Endometrial microvascular endothelial cells (primary cell): Measurements from ENCODE around the gene SLC22A23. TPM values are rescaled to one million over a fixed set of nuclear protein-coding genes. Genes with fewer than 3 reads are reported as not detected.
"Not testable (repeated sequence)": the region's sequence is repeated elsewhere in the genome, so short reads cannot be mapped to it uniquely, and the experiment has no call there.

Experiments
- in situ Hi-C: cut with HindIII; loops from 2 replicates; pipeline ENCODE4 v1.10.0; 2017; ENCODE audit warnings: low sequenced_read_pairs, low pct_unique_long_range_greater_than_20kb; ENCODE audit errors: inconsistent ontology term
- total RNA-seq: library from RNA; depleted of rRNA; stranded (reverse); fragments of >200 nt; gene quantifications from one replicate; pipeline ENCODE4 v1.2.3, GENCODE V29; 2015; ENCODE audit errors: inconsistent ontology term

Gene SLC22A23
- total RNA-seq, 1 donor from 2014 or later, result 5.8 TPM

DNA sequence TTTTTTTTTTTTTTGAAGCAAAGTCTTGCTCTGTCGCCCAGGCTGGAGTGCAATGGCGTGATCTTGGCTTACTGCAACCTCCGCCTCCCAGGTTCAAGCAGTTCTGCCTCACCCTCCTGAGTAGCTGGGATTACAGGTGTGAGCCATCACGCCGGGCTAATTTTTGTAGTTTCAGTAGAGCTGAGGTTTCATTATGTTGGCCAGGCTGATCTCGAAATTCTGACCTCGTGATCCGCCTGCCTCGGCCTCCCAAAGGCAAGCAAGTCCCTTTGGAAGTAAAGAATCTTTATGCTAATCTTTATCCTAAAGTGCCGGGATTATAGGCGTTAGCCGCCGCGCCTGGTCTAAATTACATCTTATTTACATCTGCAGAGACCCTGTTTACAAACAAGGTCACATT, 196.6 kb downstream of the SLC22A23 start:
- in situ Hi-C loops, result no loop called here

DNA sequence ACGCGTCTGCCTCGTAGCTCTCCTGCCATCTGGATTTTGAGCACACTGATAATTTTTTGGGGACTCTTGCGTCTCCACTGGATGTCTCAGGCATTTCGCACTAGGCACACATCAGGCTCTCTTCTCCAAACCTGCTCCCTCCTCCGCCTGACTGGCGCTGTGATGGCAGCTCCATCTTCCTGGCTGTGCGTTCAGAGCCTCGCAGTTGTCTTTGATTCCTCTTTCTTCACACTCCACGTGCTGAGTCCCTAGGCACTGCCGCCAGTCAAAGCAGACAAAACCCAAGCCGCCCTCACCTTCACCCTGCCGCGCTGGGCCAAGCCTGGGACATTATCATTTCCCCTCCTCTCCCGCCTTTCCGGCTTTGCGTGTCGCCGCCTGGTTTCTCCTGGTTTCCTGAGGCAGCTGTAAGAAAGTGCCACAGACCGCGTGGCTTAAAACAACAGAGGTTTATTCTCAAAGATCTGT, 197.3 kb downstream of the SLC22A23 start:
- in situ Hi-C loops, result no loop called here

DNA sequence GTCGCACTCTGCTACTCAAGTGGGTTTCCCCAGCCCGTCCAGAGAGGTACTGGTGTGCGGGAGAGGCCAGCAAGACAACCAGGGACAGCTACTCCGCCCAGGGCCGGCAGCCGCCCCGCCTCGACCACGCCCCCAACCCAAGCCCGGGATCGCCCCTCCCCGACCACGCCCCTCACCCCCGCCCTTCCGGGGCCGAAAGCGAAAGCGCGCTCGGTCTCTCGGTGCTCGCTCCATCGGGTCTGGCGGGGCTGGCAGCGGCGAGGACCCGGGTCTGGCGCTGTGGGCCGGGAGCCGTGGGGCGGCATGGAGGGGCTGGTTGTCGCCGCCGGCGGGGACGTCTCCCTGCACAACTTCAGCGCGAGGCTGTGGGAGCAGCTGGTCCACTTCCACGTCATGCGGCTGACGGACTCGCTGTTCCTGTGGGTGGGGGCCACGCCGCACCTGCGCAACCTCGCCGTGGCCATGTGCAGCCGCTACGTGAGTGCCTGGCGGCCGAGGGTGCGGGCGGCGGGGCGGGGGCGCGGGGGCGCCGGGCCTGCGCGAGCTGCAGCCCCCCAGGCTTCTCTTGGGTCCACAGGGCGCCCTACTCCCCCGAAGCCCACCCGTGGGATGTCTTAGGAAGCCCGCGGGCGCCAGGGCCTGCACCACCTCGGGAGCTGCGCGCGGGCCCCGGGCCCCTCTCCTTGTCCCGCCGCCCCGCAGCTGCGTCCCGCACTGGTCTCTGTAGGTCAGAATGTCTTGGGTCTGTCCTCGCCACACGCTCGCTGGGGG, 197.9 kb downstream of the SLC22A23 start, which contains the start of gene PSMG4:
Gene PSMG4 (plus strand): TSS at position 228 of the 771 bp plus-strand sequence. CDS start 76 bp downstream, at position 304.
- in situ Hi-C loops, result no loop called here

DNA sequence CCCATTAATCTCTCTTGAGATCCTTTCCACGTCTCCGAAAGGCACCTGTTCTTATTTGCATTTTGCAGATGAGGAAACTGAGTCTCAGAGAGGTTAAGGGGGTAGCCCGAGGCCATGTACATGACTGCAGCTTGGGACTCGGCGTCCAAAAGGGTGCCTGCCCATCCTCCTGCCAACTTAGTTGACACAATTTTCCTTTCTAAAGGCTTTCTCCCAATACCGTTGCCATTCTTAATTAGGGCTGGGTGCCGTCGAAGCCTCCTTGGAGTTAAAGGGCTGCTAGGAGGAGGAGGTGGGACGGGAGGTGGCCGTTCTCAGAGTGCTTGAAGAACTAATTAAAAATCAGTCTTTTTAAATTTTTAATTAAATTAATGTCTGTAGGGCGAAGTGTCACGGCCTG, 198.6 kb downstream of the SLC22A23 start:
- in situ Hi-C loops, result no loop called here

DNA sequence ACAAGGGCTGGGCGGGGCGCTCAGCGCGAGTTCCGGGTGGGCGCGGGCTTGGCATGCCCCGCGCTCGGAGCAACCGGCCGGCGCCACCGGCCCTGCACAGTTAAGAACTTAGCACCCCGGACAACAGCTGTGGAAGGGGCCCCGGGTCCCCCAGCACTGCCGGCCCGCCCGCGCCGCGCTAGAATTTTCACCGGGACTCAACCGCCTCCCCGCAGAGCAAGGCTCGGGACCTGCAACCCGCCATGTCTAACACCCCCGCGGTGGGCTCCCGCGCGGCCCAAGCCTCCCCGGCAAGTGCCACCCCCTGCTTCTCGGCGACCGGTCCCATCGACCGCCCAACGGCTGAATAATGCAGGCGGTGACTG, 203.3 kb downstream of the SLC22A23 start:
- in situ Hi-C loops, result no loop called here

DNA sequence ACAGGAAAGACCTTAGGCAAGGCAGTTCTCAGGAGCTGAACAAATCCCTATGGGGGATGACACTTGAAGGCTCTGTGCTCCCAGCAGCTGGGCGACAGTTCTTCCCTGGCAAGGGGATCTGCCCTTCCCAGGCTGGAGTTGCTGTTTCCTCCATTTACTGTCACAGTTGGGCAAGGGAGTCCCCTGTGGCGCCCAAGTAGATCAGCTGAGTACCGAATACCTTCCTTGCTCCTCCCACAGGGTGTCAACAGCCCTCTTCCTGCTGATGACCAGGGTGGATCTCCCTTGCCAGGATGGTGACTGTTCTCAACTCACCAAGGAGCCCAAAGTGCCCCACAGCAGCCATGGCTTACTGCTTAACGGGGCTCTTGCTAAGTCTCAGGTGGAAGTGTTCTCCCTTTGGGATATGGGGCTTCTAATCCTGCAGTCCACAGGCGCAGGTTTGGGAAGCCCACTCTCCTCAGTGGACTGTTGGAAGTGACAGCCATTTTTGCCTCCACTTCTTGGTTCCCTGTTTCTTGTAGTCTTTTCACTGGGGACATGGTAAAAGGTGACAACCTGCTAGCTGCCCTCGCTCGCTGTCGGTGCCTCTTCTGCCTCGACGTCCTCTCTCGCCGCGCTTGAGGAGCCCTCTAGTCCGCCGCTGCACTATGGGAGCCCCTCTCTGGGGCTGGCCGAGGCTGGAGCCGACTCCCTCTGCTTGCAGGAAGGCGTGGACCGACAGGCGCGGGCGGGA, 203.8 kb downstream of the SLC22A23 start:
- in situ Hi-C loops, result no loop called here

DNA sequence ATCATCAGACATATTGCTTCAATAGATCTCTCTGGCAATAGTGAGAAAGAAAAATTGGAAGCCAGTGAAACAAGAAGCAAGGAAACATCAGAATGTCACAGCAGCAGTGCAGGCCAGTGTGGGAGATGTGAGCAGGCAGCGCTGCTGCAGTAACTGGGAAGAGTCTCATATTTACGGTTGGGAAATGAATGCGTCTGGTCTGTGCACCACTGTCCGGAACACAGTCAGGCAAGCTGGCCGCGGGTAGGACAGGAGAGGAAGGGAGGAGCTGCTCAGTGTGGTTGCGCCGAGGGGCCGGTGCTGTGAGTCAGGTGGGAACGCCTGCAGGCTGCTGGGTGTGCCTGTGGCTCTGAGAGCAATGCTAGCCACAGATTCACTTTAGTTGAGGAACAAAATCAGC, 204.5 kb downstream of the SLC22A23 start:
- in situ Hi-C loops, result no loop called here

DNA sequence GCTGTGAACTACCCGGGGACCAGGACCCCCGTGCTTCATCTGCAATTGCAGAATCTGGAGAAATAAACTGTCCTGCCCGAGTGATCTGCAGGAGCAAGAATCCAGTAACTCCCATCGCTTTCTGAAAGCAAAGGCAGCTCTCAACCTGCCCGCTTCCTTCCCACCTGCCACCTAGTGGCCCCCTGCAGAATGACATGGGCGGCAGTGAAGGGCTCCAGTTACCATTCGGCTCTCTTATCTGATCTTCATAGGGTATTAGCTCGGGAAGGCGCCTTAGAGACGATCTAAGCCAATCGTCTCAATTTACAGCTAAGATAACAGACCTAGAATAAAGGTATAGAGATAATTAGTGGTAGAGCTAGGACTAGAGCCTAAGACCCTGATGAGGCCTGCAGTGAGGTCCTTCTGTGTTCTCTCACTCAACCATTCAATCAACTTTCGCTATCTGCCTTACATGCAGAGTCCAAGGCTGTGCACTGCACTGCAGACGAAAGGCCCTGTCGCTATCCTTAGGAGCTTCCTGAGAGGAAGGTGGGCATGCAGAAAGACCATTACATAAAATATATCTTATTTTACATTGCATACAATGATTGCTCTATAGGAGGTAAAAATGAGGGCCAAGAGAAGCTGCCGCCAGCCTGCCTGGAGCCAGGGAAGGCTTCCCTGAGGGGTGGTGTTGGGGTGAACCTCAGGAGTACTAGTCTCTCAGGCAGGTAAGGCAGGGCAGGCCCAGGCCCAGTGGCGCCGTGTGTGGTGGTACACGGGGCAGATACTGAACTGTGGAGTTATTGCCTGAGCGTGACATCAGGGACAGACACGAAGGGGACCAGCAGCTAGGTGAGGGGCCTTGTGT, 205.2 kb downstream of the SLC22A23 start:
- in situ Hi-C loops, result no loop called here

DNA sequence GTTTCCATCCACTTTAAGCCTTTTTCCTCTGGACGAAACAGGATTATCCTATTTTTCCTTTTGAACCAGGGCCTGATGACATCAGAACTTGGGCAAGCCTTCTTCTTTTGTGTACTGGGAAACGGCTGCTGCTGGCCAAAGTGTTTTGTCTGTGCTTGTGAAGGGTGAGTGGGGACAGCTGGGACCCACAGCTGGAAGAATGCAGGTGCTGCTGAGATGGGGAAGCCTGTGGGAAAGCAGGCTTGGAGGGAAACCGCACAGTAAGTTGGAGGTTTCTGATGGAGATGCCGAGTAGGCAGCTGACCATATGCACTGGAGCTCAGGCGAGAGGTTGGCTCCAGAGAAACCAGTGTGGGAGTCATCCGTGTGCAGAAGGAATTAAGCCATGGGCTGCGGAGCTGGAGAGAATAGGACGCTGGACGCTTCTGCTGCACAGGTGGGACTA, 206.6 kb downstream of the SLC22A23 start:
- in situ Hi-C loops, result no loop called here

DNA sequence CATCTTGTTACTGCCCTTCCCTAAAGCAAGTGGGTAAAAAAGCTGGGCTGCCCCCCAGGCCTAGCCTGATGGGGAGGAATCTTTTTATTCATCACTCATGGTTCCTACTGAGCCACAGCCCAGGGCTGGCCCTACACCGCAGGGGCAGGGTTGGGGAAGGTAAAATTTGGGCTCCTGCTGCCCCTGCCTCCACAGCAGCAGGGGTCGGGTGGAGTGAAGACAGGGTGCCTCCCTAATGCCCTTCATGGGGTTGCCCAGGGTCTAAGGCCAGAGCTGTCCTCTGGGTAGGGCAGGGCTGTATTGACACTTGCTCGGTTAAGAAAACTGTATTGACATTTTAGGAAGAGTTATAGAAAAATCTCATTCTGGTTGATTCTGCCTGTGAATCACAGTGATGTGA, 207.0 kb downstream of the SLC22A23 start:
- in situ Hi-C loops, result no loop called here

DNA sequence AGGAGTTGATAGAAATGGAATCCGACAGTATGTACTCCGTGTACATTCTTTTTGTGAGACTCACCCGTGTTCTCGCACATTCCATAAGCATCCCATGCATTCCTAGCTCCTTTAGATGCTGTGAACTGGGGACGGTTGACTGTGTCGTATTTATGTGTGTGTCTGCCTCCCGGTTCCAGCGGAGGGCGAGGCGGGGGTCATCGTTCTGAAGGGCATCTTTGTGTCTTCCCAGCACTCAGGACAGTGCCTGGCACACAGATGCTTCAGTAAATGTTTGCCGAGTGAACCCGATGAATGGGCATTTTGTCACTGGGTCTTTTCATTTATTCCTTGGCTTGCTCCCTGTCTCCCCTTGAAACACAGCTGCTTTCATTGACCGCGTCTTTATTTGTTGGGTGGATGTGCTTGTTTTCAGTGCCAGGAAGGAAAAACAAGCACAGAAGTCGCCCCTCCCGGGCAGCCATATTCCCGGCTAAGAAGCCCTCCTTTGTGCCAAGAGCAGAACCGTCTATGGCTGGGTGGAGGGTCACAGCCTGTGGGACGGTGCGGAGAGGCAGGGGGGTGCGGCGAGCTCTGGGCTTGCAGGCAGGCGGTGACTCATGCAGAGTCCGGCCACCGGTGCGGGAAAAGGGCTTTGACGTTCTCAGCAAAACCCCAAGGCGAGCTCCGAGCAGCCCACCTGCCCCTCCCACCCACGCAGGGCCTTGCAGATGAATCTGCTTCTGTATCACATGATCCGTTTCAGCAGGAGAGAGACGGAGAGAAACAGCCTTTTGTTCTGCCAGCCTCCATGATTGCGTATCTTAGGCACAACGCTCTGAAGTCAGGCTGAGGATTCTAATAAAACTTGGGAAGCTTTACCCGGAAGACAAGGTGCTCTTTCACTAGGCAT, 209.3 kb downstream of the SLC22A23 start:
- in situ Hi-C loops, result no loop called here

DNA sequence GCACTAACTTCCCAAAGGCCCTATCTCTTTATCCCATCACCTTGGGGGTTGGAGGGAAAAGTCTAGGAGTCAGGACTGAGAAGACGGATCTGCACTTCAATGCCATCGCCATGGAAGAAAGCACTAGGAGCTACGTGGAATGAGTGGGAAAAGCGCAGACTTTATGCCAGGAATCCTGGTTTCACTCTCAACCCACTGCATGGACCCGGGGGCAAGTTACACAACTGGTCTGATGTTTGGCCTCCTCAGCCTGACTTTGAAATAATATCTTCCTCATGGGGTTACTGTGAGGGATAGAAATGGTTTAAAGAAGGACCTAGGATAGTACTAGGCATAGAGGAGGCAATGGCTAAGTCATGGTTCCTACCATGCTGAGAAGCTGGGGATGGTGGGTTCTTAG, 211.6 kb downstream of the SLC22A23 start:
- in situ Hi-C loops, result no loop called here

DNA sequence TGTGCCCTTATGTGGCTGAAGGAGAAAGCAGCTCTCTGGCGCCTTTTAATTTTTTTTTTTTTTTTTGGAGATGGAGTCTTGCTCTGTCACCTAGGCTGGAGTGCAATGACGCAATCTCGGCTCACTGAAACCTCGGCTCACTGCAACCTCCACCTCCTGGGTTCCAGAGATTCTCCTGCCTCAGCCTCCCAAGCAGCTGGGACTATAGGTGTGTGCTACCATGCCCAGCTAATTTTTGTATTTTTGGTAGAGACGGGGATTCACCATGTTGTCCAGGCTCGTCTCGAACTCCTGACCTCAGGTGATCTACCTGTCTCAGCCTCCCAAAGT, 212.1 kb downstream of the SLC22A23 start:
- in situ Hi-C loops, result not testable (repeated sequence)

DNA sequence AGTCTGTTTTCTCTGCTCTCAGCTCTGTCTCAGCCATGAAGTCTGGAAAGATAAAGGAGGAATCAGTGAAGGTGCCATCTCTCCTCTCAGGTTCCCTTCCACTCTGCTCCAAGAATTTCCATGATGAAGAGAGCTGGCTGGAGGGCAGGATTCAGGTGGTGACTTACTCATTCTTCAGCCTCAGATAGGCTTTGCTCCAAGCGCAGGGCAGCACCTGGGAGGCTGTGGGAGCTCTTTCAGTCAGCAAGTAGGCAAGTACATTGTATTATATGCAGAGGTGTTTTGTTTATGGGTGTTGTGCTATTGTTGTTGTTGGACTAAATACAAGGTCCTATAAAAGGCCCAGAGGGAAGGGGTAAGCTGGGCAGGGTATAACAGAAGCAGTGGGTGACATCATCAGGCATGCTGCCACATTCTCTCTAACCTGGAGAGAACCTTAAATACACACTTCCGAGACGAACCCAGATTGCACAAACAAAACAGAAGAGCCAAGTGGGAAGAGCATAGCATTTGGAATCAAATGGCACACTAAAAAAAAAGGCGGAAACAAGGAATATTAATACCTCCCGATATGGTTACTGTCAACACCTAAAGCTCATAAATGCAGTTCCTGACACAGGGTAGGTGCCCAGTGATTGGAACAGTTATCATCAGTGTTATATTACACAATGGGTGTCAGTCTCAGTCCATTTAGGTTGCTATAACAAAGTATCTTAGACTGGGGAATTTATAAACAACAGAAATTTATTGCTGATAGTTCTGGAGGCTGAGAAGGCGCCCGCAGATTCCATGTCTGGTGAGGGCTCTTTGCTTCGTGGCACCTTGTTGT, 212.6 kb downstream of the SLC22A23 start:
- in situ Hi-C loops, result no loop called here

DNA sequence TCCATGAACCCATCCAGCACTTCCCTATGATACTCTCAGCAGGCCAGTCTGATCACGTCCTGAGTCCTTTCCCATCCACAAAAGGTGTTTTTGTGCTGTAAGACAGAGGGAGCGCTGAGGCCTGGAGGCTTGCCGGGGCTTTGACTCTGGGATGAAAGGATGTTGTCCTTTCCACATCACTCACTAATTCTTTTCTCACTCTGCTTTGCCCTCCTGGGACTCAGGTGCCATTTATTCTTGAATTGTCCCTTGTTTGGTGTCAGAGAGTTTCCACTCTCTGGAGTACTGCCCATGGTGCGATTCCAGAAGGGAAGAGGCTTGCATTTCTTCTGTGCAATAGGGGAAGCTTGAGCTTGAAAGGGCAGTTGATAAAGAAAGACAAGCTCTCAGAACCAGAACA, 214.1 kb downstream of the SLC22A23 start:
- in situ Hi-C loops, result no loop called here

DNA sequence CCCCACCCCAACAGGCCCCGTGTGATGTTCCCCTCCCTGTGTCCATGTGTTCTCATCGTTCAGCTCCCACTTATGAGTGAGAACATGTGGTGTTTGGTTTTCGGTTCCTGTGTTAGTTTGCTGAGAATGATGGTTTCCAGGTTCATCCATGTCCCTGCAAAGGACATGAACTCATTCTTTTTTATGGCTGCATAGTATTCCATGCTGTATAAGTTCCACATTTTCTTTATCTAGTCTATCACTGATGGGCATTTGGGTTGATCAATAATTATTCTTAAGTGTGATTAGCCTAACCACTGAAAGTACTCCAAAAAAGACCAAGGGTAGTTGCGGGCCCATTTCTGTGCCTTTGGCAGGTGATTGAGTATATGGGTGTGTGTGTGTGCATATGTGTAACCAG, 215.1 kb downstream of the SLC22A23 start:
- in situ Hi-C loops, result not testable (repeated sequence)

DNA sequence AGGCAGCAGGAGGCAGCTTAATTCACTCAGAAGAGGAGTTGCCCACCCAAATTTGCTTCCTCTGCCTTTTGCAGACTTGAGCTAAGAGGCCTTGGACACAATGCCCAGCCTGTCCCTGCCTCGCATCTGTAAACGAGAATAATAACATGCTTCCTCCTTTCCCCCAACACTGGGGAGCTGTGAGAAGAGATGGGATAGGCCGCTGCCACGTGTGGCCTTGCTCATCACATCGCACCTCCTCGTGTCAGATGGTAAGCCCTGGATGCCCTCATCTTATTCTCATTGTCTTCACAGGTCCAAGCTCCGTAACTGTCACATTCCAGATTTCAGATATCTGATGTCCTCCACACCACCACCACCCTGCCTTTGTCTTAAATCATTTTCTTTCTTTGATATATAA, 216.3 kb downstream of the SLC22A23 start:
- in situ Hi-C loops, result no loop called here
